ENCODE data around the gene KLK12.

Gene KLK12

GRCh38 chr19:51034704-51035103 lies at the start of gene KLK12:
Gene KLK12 (minus strand): TSS chr19:51035002. CDS start chr19:51034621, 381 bp downstream.
- no peak for DNase-seq (ENCODE audit: low read depth in 3 of 3)

- no peak for DNase-seq (ENCODE audit: low read depth in 3 of 3)
Measured at GRCh38 chr19:51084505-51084904, 49.7 kb upstream of the KLK12 start.

GRCh38 chr19:51083783-51084182 lies 49.0 kb upstream of the KLK12 start:
- DNase-seq (ENCODE audit: low read depth in 3 of 3): no peak

- DNase-seq (ENCODE audit: low read depth in 3 of 3): no peak
Measured at GRCh38 chr19:51083181-51083580, 48.4 kb upstream of the KLK12 start.

GRCh38 chr19:51082611-51083010 lies 47.8 kb upstream of the KLK12 start, which contains the start of gene KLK14:
Gene KLK14 (minus strand): TSS chr19:51082887. CDS start chr19:51082614, 273 bp downstream.
- DNase-seq (ENCODE audit: low read depth in 3 of 3): no peak

- DNase-seq (ENCODE audit: low read depth in 3 of 3): no peak
Measured at GRCh38 chr19:51081476-51081875, 46.7 kb upstream of the KLK12 start.

- DNase-seq (ENCODE audit: low read depth in 3 of 3): no peak
Measured at GRCh38 chr19:51079481-51080110, 44.8 kb upstream of the KLK12 start.

GRCh38 chr19:51078731-51079130 lies 43.9 kb upstream of the KLK12 start:
- no peak for DNase-seq (ENCODE audit: low read depth in 3 of 3)

GRCh38 chr19:51078104-51078503 lies 43.3 kb upstream of the KLK12 start:
- DNase-seq (ENCODE audit: low read depth in 3 of 3): no peak

GRCh38 chr19:51076631-51077213 lies 41.9 kb upstream of the KLK12 start:
- no peak for DNase-seq (ENCODE audit: low read depth in 3 of 3)

- no peak for DNase-seq (ENCODE audit: low read depth in 3 of 3)
Measured at GRCh38 chr19:51075998-51076397, 41.2 kb upstream of the KLK12 start.

GRCh38 chr19:51071095-51071405 lies 36.2 kb upstream of the KLK12 start:
- no peak for DNase-seq (ENCODE audit: low read depth in 3 of 3)

GRCh38 chr19:51070334-51071094 lies 35.7 kb upstream of the KLK12 start:
- no peak for DNase-seq (ENCODE audit: low read depth in 3 of 3)

- DNase-seq (ENCODE audit: low read depth in 3 of 3): no peak
Measured at GRCh38 chr19:51066393-51067186, 31.8 kb upstream of the KLK12 start.

- DNase-seq (ENCODE audit: low read depth in 3 of 3): no peak
Measured at GRCh38 chr19:51065221-51065960, 30.6 kb upstream of the KLK12 start.

GRCh38 chr19:51064534-51065220 lies 29.9 kb upstream of the KLK12 start, which contains the start of gene KLK13:
Gene KLK13 (minus strand): TSS chr19:51065092. CDS start chr19:51065067, 25 bp downstream.
- DNase-seq (ENCODE audit: low read depth in 3 of 3): no peak

- no peak for DNase-seq (ENCODE audit: low read depth in 3 of 3)
Measured at GRCh38 chr19:51063664-51064063, 28.9 kb upstream of the KLK12 start.

- no peak for DNase-seq (ENCODE audit: low read depth in 3 of 3)
Measured at GRCh38 chr19:51060973-51061372, 26.2 kb upstream of the KLK12 start.

GRCh38 chr19:51060336-51060735 lies 25.5 kb upstream of the KLK12 start:
- no peak for DNase-seq (ENCODE audit: low read depth in 3 of 3)

- no peak for DNase-seq (ENCODE audit: low read depth in 3 of 3)
Measured at GRCh38 chr19:51059715-51060114, 24.9 kb upstream of the KLK12 start.

- DNase-seq (ENCODE audit: low read depth in 3 of 3): no peak
Measured at GRCh38 chr19:51055866-51056265, 21.1 kb upstream of the KLK12 start.

All from stimulated activated CD4-positive, alpha-beta T cell treated with anti-CD3 and anti-CD28 coated beads, TNF-alpha, amount 100 ng/mL, for 24 hours (primary cell).